Keratinocyte (primary cell): ENCODE results near the gene HNRNPLL.
"Not testable (repeated sequence)": the region's sequence is repeated elsewhere in the genome, so short reads cannot be mapped to it uniquely, and the experiment has no call there.

Experiments
- CTCF ChIP-seq, 3 experiments: IDR thresholded peaks in 1 of 3; conservative IDR thresholded peaks in 1 of 3; optimal IDR thresholded peaks in 1 of 3; 2 replicates in 2 of 3; 3 replicates in 1 of 3; pipeline versions ENCODE3 to v1.5.1; 2011; ENCODE audit warnings: low read length in 3 of 3, mild to moderate bottlenecking in 3 of 3, moderate library complexity in 2 of 3, control low read depth in 1 of 3, inconsistent platforms in 1 of 3; ENCODE audit not compliant: insufficient read depth in 2 of 3; ENCODE audit errors: extremely low read depth in 1 of 3
- EZH2 ChIP-seq: IDR thresholded peaks from one replicate; pipeline ENCODE4 v1.6.1; 2012; ENCODE audit warnings: inconsistent platforms, mild to moderate bottlenecking, low read length, moderate library complexity

DNA sequence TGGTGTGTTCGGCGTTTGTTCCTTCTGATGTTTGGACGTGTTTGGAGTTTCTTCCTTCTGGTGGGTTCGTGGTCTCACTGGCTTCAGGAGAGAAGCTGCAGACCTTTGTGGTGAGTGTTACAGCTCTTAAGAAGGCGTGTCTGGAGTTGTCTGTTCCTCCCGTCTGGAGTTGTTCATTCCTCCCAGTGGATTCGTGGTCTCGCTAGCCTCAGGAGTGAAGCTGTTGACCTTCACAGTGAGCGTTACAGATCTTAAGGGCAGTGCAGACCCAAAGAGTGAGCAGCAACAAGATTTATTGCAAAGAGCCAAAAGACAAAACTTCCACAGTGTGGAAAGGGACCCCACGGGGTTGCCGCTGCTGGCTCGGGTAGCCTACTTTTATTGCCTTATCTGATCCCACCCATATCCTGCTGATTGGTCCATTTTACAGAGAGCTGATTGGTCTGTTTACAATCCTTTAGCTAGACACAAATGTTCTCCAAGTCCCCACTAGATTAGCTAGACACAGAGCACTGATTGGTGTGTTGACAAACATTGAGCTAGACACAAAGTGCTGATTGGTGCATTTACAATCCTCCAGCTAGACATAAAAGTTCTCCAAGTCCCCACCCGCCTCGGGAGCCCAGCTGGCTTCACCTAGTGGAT lies 39.8 kb upstream of the HNRNPLL start:
- TF ChIP-seq CTCF (optimal IDR thresholded peaks at IDR 0.05 in 1 of 3, IDR thresholded peaks at IDR 0.05 in 1 of 3, conservative IDR thresholded peaks at IDR 0.05 in 1 of 3; ENCODE audit: extremely low read depth in 1 of 3, insufficient read depth in 2 of 3, low read length in 3 of 3); EZH2: not testable (repeated sequence)
